Fibroblast of lung (primary cell): Measurements from ENCODE around the gene ZNF441. TPM values are rescaled to one million over a fixed set of nuclear protein-coding genes. Genes with fewer than 3 reads are reported as not detected.
A peak's percentile ranks its signal among the peaks of the same experiment; 100 is the strongest.

Source experiments
- DNase-seq, 2 donors: peaks; one replicate each; pipeline versions ENCODE4 v3.0.0 to v3.0.0-alpha.2; 2010; ENCODE audit warnings: low read depth in 2 of 2
- H2AFZ ChIP-seq: 2 replicates; pipeline ENCODE4 v1.5.1; 2012; ENCODE audit warnings: low read length, control low read depth, inconsistent platforms
- H3K27ac ChIP-seq: 2 replicates; pipeline ENCODE4 v1.5.1; 2011; ENCODE audit warnings: low read length, control low read depth; ENCODE audit not compliant: insufficient read depth
- H3K27me3 ChIP-seq: 2 replicates; pipeline ENCODE4 v1.5.1; 2011; ENCODE audit warnings: mild to moderate bottlenecking, low read length; ENCODE audit not compliant: control insufficient read depth, insufficient read depth
- H3K36me3 ChIP-seq: 2 replicates; pipeline ENCODE4 v1.5.1; 2011; ENCODE audit warnings: low read length; ENCODE audit not compliant: control insufficient read depth, insufficient read depth
- H3K4me1 ChIP-seq: 2 replicates; pipeline ENCODE4 v1.5.1; 2011; ENCODE audit warnings: low read length; ENCODE audit not compliant: control insufficient read depth, insufficient read depth; ENCODE audit errors: extremely low read depth
- H3K4me2 ChIP-seq: 2 replicates; pipeline ENCODE4 v1.5.1; 2011; ENCODE audit warnings: low read length, control low read depth; ENCODE audit not compliant: insufficient read depth; ENCODE audit errors: extremely low read depth
- H3K4me3 ChIP-seq, 4 experiments: fragments of 200-600 bp in 1 of 4; sonication (generic) in 1 of 4; replicated peaks in 1 of 4; 2 replicates each; pipeline ENCODE4 v1.5.1; 2011 to 2016; ENCODE audit warnings: low read length in 4 of 4, low read depth in 3 of 4, mild to moderate bottlenecking in 3 of 4, control low read depth in 2 of 4, inconsistent platforms in 1 of 4, mixed read lengths in 1 of 4; ENCODE audit not compliant: insufficient read depth in 1 of 4; ENCODE audit errors: control extremely low read depth in 1 of 4
- H3K79me2 ChIP-seq: 2 replicates; pipeline ENCODE4 v1.5.1; 2012; ENCODE audit warnings: mild to moderate bottlenecking, low read length, inconsistent platforms; ENCODE audit not compliant: control insufficient read depth, insufficient read depth
- H3K9ac ChIP-seq: 2 replicates; pipeline ENCODE4 v1.5.1; 2011; ENCODE audit warnings: mild to moderate bottlenecking, low read length, control low read depth; ENCODE audit not compliant: insufficient read depth
- H3K9me3 ChIP-seq: 2 replicates; pipeline ENCODE4 v1.5.1; 2012; ENCODE audit warnings: low read depth, low read length; ENCODE audit not compliant: control insufficient read depth, insufficient read depth
- H4K20me1 ChIP-seq: 2 replicates; pipeline ENCODE4 v1.5.1; 2011; ENCODE audit warnings: low read length; ENCODE audit not compliant: control insufficient read depth, insufficient read depth; ENCODE audit errors: extremely low read depth
- CTCF ChIP-seq, 2 donors: IDR thresholded peaks in 1 of 2; conservative IDR thresholded peaks in 1 of 2; 1 replicate in 1 of 2; 2 replicates in 1 of 2; pipeline ENCODE4 v1.5.1; 2011 to 2012; ENCODE audit warnings: low read length in 2 of 2, control low read depth in 1 of 2, inconsistent platforms in 1 of 2, low read depth in 1 of 2, mild to moderate bottlenecking in 1 of 2
- EZH2 ChIP-seq: IDR thresholded peaks from 2 replicates; pipeline ENCODE4 v1.5.1; 2012; ENCODE audit warnings: low read length, control low read depth, mild to moderate bottlenecking; ENCODE audit errors: missing control alignments
- polyA plus RNA-seq, 2 donors: library from polyadenylated mRNA; depleted of rRNA in 1 of 2; stranded (reverse) in 1 of 2; unstranded in 1 of 2; fragments of >200 nt; gene quantifications; 2 replicates each; pipeline ENCODE4 v1.2.1, GENCODE V29; 2011 to 2012; ENCODE audit warnings: missing spikeins in 1 of 2
- total RNA-seq: library from RNA; depleted of rRNA; stranded (reverse); fragments of >200 nt; gene quantifications from 2 replicates; pipeline ENCODE4 v1.2.1, GENCODE V29; 2014

The ZNF441 gene
- total and polyA plus RNA-seq, 2 donors (not counting 1 experiment from before 2014, with no cell fraction given), result 5.4 to 21.1 TPM

GRCh38 chr19:11807099-11807380 lies 40.2 kb downstream of the ZNF441 start:
- H3K4me3 ChIP-seq, result no peak overlapping the region

GRCh38 chr19:11813703-11814028 lies 46.9 kb downstream of the ZNF441 start:
- TF ChIP-seq EZH2, result no peak
- no peak for TF ChIP-seq CTCF (conservative IDR thresholded peaks at IDR 0.05 in 1 of 2, IDR thresholded peaks at IDR 0.05 in 1 of 2; ENCODE audit: low read depth in 1 of 2, low read length in 2 of 2)
- H3K9me3 ChIP-seq, result no peaks in the 10 kb centered on the region
- peak overlapping the region; percentile 99 for H3K4me2 ChIP-seq
- no peaks in the 10 kb centered on the region for H3K27me3 ChIP-seq
- H3K4me1 ChIP-seq, result no peaks in the 10 kb centered on the region
- H3K4me3 ChIP-seq, result peak overlapping the region; percentile 70 to 91 (median 80)
- DNase-seq, result no peak
- no peak overlapping the region for H3K9ac ChIP-seq
- no peaks in the 10 kb centered on the region for H3K36me3 ChIP-seq
- H3K27ac ChIP-seq, result no peak overlapping the region
- peaks cover 2% of the 10 kb centered on the region for H3K79me2 ChIP-seq
- H4K20me1 ChIP-seq, result no peaks in the 10 kb centered on the region
- H2AFZ ChIP-seq, result peak overlapping the region; percentile 99

More at GRCh38 chr19:11807099-11807380, 40.2 kb downstream of the ZNF441 start:
- Histone ChIP-seq H3K9ac (no peak overlapping the region), H3K79me2 (no peaks in the 10 kb centered on the region), H3K27ac (no peak overlapping the region), H4K20me1 (no peaks in the 10 kb centered on the region), H3K4me1 (no peaks in the 10 kb centered on the region), H3K4me2 (no peak overlapping the region), H2AFZ (no peak overlapping the region), H3K27me3 (no peaks in the 10 kb centered on the region), H3K9me3 (peaks cover 4% of the 10 kb centered on the region), H3K36me3 (no peaks in the 10 kb centered on the region)
- TF ChIP-seq CTCF (conservative IDR thresholded peaks at IDR 0.05 in 1 of 2, IDR thresholded peaks at IDR 0.05 in 1 of 2; ENCODE audit: low read depth in 1 of 2, low read length in 2 of 2) (no peak), EZH2 (no peak)
- no peak for DNase-seq

DNA sequence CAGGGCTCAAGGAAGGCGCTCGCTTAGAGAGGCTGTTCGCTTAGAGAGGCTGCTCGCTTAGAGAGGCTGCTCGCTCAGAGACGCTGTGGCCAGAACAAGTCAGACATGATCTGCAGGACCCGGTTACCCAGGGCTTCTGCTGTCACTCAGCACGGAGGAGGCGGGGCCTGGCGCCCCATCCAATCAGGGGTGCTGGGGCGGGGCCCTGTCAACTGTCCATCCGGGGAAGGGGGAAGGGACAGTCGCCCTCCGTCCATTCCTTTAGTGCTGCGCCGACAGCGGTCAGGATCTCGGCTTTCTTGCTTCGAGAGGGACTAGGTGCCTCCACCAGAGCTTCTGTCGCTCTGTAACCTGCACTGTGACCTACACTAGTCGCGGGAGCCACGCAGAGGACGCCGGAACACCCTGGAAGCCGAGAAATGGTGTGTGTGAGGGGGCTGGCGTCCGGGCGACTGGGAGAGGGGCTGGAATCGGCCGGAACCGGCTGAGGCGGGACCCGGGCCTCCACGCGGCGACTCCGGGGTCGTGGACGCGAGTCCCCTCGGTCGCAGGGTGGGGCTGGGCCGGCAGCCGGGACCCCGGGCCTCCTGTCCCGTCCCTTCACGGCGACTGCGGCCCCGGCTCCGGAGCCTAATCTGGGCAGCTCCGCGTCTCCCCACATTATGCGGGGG lies 47.4 kb downstream of the ZNF441 start, which contains the start of gene ZNF440:
Gene ZNF440 (plus strand): TSS at position 245 of the 671 bp plus-strand sequence. CDS start 175 bp downstream, at position 420.
- no peaks in the 10 kb centered on the region for H3K4me1 ChIP-seq
- no peak for TF ChIP-seq CTCF (conservative IDR thresholded peaks at IDR 0.05 in 1 of 2, IDR thresholded peaks at IDR 0.05 in 1 of 2; ENCODE audit: low read depth in 1 of 2, low read length in 2 of 2)
- no peak for TF ChIP-seq EZH2
- peak within 1 kb of the TSS; percentile 99 for H3K4me2 ChIP-seq
- peak within 1 kb of the TSS; percentile 78 for H3K27ac ChIP-seq
- peaks cover 2% of the 10 kb centered on the region for H3K79me2 ChIP-seq
- H2AFZ ChIP-seq, result peak within 1 kb of the TSS; percentile 99
- H3K9ac ChIP-seq, result peak within 1 kb of the TSS; percentile 75
- peak within 1 kb of the TSS; percentile 70 to 91 (median 80) for H3K4me3 ChIP-seq
- H3K36me3 ChIP-seq, result no peaks in the 10 kb centered on the region
- H3K27me3 ChIP-seq, result no peaks in the 10 kb centered on the region
- H4K20me1 ChIP-seq, result no peaks in the 10 kb centered on the region
- peak; percentile 91 to 92 for DNase-seq
- H3K9me3 ChIP-seq, result no peaks in the 10 kb centered on the region
